Measurements from ENCODE around the gene KCNMB4.

DNA sequence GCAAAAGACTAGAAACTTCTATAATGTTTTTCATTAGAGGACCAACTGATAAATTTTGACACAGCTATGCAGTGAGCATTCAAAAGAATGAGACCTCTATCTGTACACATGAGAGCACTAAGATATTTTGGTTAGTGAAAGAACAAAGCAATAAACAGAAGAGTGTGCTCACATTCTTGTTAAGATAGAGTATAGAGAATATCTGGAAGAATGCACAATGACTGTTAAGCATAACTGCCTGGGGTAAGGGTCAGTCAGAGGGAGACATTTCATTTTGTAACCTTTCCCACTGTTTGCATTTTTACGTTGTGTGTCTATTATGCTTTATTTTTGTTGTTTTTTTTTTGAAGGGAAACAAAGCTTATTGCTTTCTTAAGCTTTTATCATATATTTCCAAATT is 20.7 kb downstream of the KCNMB4 start:
- TF ChIP-seq, protein P1, sequence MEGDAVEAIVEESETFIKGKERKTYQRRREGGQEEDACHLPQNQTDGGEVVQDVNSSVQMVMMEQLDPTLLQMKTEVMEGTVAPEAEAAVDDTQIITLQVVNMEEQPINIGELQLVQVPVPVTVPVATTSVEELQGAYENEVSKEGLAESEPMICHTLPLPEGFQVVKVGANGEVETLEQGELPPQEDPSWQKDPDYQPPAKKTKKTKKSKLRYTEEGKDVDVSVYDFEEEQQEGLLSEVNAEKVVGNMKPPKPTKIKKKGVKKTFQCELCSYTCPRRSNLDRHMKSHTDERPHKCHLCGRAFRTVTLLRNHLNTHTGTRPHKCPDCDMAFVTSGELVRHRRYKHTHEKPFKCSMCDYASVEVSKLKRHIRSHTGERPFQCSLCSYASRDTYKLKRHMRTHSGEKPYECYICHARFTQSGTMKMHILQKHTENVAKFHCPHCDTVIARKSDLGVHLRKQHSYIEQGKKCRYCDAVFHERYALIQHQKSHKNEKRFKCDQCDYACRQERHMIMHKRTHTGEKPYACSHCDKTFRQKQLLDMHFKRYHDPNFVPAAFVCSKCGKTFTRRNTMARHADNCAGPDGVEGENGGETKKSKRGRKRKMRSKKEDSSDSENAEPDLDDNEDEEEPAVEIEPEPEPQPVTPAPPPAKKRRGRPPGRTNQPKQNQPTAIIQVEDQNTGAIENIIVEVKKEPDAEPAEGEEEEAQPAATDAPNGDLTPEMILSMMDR (IDR thresholded peaks at IDR 0.05), result no peak
- TF ChIP-seq, protein P2, sequence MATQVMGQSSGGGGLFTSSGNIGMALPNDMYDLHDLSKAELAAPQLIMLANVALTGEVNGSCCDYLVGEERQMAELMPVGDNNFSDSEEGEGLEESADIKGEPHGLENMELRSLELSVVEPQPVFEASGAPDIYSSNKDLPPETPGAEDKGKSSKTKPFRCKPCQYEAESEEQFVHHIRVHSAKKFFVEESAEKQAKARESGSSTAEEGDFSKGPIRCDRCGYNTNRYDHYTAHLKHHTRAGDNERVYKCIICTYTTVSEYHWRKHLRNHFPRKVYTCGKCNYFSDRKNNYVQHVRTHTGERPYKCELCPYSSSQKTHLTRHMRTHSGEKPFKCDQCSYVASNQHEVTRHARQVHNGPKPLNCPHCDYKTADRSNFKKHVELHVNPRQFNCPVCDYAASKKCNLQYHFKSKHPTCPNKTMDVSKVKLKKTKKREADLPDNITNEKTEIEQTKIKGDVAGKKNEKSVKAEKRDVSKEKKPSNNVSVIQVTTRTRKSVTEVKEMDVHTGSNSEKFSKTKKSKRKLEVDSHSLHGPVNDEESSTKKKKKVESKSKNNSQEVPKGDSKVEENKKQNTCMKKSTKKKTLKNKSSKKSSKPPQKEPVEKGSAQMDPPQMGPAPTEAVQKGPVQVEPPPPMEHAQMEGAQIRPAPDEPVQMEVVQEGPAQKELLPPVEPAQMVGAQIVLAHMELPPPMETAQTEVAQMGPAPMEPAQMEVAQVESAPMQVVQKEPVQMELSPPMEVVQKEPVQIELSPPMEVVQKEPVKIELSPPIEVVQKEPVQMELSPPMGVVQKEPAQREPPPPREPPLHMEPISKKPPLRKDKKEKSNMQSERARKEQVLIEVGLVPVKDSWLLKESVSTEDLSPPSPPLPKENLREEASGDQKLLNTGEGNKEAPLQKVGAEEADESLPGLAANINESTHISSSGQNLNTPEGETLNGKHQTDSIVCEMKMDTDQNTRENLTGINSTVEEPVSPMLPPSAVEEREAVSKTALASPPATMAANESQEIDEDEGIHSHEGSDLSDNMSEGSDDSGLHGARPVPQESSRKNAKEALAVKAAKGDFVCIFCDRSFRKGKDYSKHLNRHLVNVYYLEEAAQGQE (IDR thresholded peaks at IDR 0.05; ENCODE audit: insufficient read depth in 1 of 2, low read depth in 2 of 2, low read length in 1 of 2), result no peak
- no peak for TF ChIP-seq TCF7L2 (IDR thresholded peaks at IDR 0.05; ENCODE audit: low read depth, low read length)
- no peak for TF ChIP-seq POLR2AphosphoS5 (IDR thresholded peaks at IDR 0.05; ENCODE audit: low read depth, low read length)
